CD4-positive, alpha-beta T cell (primary cell): ENCODE data around the gene CES1. TPM values are rescaled to one million over a fixed set of nuclear protein-coding genes. Genes with fewer than 3 reads are reported as not detected.
"Not testable (repeated sequence)": the region's sequence is repeated elsewhere in the genome, so short reads cannot be mapped to it uniquely, and the experiment has no call there.

Experiments used
- ATAC-seq: fragments of 200-7000 bp; cut with Tn5 transposase; one replicate; pipeline ENCODE4 v1.10.0; 2022; ENCODE audit warnings: mild to moderate bottlenecking; ENCODE audit not compliant: poor library complexity
- CTCF ChIA-PET: fragments of 350-600 bp; sonication (Branson Sonifier 250); formaldehyde crosslinking; loops from one replicate; lab custom pipeline; 2021; ENCODE audit warnings: antibody characterized with exemption, inconsistent platforms; lab: Charles Lee
- POLR2A ChIA-PET: fragments of 350-600 bp; sonication (Branson Sonifier 250); formaldehyde crosslinking; loops from one replicate; lab custom pipeline; 2021; ENCODE audit warnings: antibody characterized with exemption, inconsistent platforms; lab: Charles Lee
- DNase-seq, 14 experiments: peaks; one replicate each; pipeline ENCODE4 v3.0.0-alpha.2; 2013 to 2020; ENCODE audit warnings: mixed read lengths in 2 of 14
- H3K27ac ChIP-seq, 2 donors: one replicate each; pipeline versions ENCODE4 v1.5.1 to v1.7.0; 2013; ENCODE audit warnings: low read length in 2 of 2, low read depth in 1 of 2, mild to moderate bottlenecking in 1 of 2
- H3K27me3 ChIP-seq, 2 experiments: 1 replicate in 1 of 2; 2 replicates in 1 of 2; pipeline versions ENCODE4 v1.6.1 to v1.7.0; 2013; ENCODE audit warnings: low read length in 2 of 2, control low read depth in 1 of 2, mild to moderate bottlenecking in 1 of 2, moderate library complexity in 1 of 2; ENCODE audit not compliant: insufficient read depth in 2 of 2, control insufficient read depth in 1 of 2
- H3K36me3 ChIP-seq: one replicate; pipeline ENCODE4 v1.6.1; 2013; ENCODE audit warnings: low read length, control low read depth; ENCODE audit not compliant: insufficient read depth
- H3K4me1 ChIP-seq: one replicate; pipeline ENCODE4 v1.6.1; 2013; ENCODE audit warnings: low read length, control low read depth; ENCODE audit not compliant: insufficient read depth
- H3K4me3 ChIP-seq: one replicate; pipeline ENCODE4 v1.5.1; 2013; ENCODE audit warnings: mild to moderate bottlenecking, low read length, moderate library complexity
- H3K9me3 ChIP-seq, 2 experiments: 1 replicate in 1 of 2; 2 replicates in 1 of 2; pipeline versions ENCODE4 v1.6.1 to v1.7.0; 2013; ENCODE audit warnings: low read length in 2 of 2, mild to moderate bottlenecking in 2 of 2, control low read depth in 1 of 2, moderate library complexity in 1 of 2; ENCODE audit not compliant: control insufficient read depth in 1 of 2, insufficient read depth in 1 of 2
- H3K27ac Mint-ChIP-seq: one replicate; pipeline ENCODE4 v1.8.0; 2020; ENCODE audit warnings: mixed read lengths
- H3K27me3 Mint-ChIP-seq: one replicate; pipeline ENCODE4 v1.8.0; 2021; ENCODE audit warnings: mixed read lengths
- H3K36me3 Mint-ChIP-seq: one replicate; pipeline ENCODE4 v1.8.0; 2021; ENCODE audit warnings: low read depth, mixed read lengths
- H3K4me1 Mint-ChIP-seq: one replicate; pipeline ENCODE4 v1.8.0; 2021; ENCODE audit warnings: low read depth, mixed read lengths
- H3K4me3 Mint-ChIP-seq: one replicate; pipeline ENCODE4 v1.8.0; 2020; ENCODE audit warnings: mild to moderate bottlenecking, mixed read lengths
- H3K9me3 Mint-ChIP-seq: one replicate; pipeline ENCODE4 v1.8.0; 2020; ENCODE audit warnings: mixed read lengths
- intact Hi-C, 2 experiments: fragments of 100-400 bp; cut with DNase I in 1 of 2; cut with micrococcal nuclease in 1 of 2; formaldehyde crosslinking; loops; one replicate each; pipeline versions ENCODE4 v1.15.1 to v1.9.0; 2023 to 2025; cut with DNase I, micrococcal nuclease
- total RNA-seq, 174 experiments: library from RNA in 2 of 174; stranded (reverse) in 2 of 174; gene quantifications; one replicate each; pipeline ENCODE4 v1.2.3 and lab custom pipeline; 2021 to 2026
- TF ChIP-seq, protein P1 (sequence below): fragments of 200-600 bp; IDR thresholded peaks from one replicate; pipeline ENCODE4 v1.8.0; 2022; ENCODE audit warnings: antibody characterized with exemption, mild to moderate bottlenecking

CES1 gene
- total RNA-seq, 2 experiments from 2014 or later, result 0.22 to 0.81 TPM

DNA sequence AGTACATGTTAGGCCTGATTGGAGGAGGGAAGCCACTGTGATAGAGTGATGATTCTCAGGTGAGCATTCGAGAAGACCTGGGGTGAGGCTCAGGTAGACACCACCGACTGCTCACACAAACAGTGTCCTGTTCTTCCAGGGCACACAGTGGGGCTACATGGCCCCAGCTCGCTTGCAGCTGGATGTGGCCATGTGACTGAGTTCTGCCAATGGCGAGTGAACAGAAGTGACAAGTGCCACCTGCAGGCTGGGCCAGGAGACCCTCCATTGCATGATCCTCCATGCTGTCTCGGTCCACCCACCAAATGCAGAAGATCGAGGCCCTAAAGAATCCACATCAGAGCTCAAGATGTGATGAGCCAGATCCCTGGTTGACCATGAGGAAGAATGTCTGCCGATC is 36.1 kb upstream of the CES1 start:
- Mint-ChIP-seq H3K27me3 (peaks cover 5% of the 10 kb centered on the region), H3K9me3 (no peaks in the 10 kb centered on the region), H3K4me3 (no peak overlapping the region), H3K36me3 (no peaks in the 10 kb centered on the region), H3K4me1 (no peaks in the 10 kb centered on the region), H3K27ac (no peak overlapping the region)
- H3K4me3 ChIP-seq, result no peak overlapping the region
- H3K27me3 ChIP-seq, result no peaks in the 10 kb centered on the region
- no peak overlapping the region for H3K27ac ChIP-seq
- H3K36me3 ChIP-seq, result no peaks in the 10 kb centered on the region
- intact Hi-C loops, result no loop called here
- no peak for DNase-seq
- no peak for ATAC-seq
- ChIA-PET POLR2A (no interaction called here), CTCF (no interaction called here)
- no peaks in the 10 kb centered on the region for H3K4me1 ChIP-seq
- TF ChIP-seq, protein P1, sequence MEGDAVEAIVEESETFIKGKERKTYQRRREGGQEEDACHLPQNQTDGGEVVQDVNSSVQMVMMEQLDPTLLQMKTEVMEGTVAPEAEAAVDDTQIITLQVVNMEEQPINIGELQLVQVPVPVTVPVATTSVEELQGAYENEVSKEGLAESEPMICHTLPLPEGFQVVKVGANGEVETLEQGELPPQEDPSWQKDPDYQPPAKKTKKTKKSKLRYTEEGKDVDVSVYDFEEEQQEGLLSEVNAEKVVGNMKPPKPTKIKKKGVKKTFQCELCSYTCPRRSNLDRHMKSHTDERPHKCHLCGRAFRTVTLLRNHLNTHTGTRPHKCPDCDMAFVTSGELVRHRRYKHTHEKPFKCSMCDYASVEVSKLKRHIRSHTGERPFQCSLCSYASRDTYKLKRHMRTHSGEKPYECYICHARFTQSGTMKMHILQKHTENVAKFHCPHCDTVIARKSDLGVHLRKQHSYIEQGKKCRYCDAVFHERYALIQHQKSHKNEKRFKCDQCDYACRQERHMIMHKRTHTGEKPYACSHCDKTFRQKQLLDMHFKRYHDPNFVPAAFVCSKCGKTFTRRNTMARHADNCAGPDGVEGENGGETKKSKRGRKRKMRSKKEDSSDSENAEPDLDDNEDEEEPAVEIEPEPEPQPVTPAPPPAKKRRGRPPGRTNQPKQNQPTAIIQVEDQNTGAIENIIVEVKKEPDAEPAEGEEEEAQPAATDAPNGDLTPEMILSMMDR, result no peak
- no peaks in the 10 kb centered on the region for H3K9me3 ChIP-seq

DNA sequence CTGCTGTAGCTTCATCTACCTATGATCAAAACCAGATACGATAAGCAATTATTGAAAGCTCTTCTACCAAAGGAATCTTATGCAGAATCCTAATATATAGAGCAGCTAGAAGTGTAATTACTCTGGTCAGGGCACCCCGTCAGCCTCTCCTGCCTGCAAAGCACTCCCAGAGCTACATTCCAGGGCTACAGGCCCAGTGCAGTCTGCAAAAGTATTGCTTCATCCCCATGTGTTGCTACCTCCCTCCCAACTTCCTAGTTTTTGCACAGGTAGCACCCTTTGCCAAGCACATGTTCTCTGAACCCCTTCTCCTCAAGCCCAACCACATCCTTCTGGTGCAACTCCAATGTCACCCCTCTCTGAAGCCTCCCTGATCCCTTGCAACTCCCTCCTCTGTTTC is 35.2 kb upstream of the CES1 start:
- Histone ChIP-seq H3K27me3 (no peaks in the 10 kb centered on the region), H3K4me3 (no peak overlapping the region), H3K9me3 (no peaks in the 10 kb centered on the region), H3K36me3 (no peaks in the 10 kb centered on the region), H3K4me1 (no peaks in the 10 kb centered on the region), H3K27ac (no peak overlapping the region)
- no peaks in the 10 kb centered on the region for H3K9me3 Mint-ChIP-seq
- intact Hi-C loops, result no loop called here
- DNase-seq, result no peak
- no peak for ATAC-seq
- TF ChIP-seq, protein P1, result no peak
- no peak overlapping the region for H3K4me3 Mint-ChIP-seq
- ChIA-PET POLR2A (no interaction called here), CTCF (no interaction called here)
- no peaks in the 10 kb centered on the region for H3K36me3 Mint-ChIP-seq
- H3K27me3 Mint-ChIP-seq, result peaks cover 5% of the 10 kb centered on the region
- H3K27ac Mint-ChIP-seq, result no peak overlapping the region
- no peaks in the 10 kb centered on the region for H3K4me1 Mint-ChIP-seq

DNA sequence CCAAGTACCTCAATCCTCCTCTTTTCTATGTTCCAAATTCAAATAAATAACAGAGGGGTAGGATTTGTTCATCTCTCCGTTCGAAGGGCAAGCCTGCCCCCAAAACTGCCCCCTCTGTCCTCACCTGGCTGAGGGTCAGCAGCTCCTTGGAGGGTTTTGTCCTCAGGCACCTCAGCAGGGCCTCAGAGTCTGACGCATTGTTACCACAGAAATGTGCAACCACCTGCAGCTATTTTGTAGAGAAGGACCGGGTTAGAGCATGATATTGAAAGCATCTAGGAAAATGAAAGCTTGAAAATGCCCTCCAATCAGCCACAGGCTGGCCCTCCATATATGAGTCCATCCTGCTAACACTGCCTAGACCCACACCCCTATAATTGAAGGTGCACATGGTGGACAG is 28.4 kb upstream of the CES1 start:
- no peak for ATAC-seq
- TF ChIP-seq, protein P1, result no peak

DNA sequence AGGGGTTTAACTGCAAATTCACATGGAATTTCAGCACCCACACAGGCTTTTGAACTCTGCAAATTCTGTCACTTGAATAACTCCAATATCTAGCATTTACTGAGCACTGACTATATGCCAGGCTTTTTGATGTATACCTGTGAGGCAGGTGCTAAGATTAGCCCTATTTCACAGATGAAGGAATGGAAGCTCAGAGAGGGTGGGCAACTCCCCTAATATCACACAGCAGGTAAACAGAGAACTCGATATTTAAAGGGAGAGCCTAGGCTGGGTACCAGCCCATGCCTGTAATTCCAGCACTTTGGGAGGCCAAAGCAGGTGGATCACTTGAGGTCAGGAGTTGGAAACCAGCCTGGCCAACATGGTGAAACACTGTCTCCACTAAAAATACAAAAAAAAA is 24.8 kb upstream of the CES1 start:
- H3K4me1 Mint-ChIP-seq, H3K27ac ChIP-seq, H3K9me3 Mint-ChIP-seq, H3K4me3 Mint-ChIP-seq, ATAC-seq, H3K27ac Mint-ChIP-seq, H3K4me3 ChIP-seq, DNase-seq, H3K36me3 ChIP-seq, H3K4me1 ChIP-seq, POLR2A ChIA-PET, H3K9me3 ChIP-seq, intact Hi-C loops, CTCF ChIA-PET, H3K36me3 Mint-ChIP-seq, H3K27me3 ChIP-seq: not testable (repeated sequence)
- H3K27me3 Mint-ChIP-seq, result peaks cover 35% of the 10 kb centered on the region

More for the DNA sequence above, 28.4 kb upstream of the CES1 start:
- no peak overlapping the region for H3K27ac ChIP-seq
- Mint-ChIP-seq H3K27ac (no peak overlapping the region), H3K4me1 (no peaks in the 10 kb centered on the region), H3K36me3 (no peaks in the 10 kb centered on the region), H3K4me3 (no peak overlapping the region), H3K9me3 (no peaks in the 10 kb centered on the region), H3K27me3 (peaks cover 24% of the 10 kb centered on the region)
- H3K9me3 ChIP-seq, result no peaks in the 10 kb centered on the region
- CTCF ChIA-PET, result no interaction called here
- no peak overlapping the region for H3K4me3 ChIP-seq
- intact Hi-C loops, result no loop called here
- POLR2A ChIA-PET, result no interaction called here
- no peaks in the 10 kb centered on the region for H3K4me1 ChIP-seq
- H3K36me3 ChIP-seq, result no peaks in the 10 kb centered on the region
- no peaks in the 10 kb centered on the region for H3K27me3 ChIP-seq
- no peak for DNase-seq
